Measurements from ENCODE around the gene SPIN1. TPM values are rescaled to one million over a fixed set of nuclear protein-coding genes. Genes with fewer than 3 reads are reported as not detected.

Gene SPIN1
- total RNA-seq, result 42.4 and 50.4 TPM in 2 replicates

DNA sequence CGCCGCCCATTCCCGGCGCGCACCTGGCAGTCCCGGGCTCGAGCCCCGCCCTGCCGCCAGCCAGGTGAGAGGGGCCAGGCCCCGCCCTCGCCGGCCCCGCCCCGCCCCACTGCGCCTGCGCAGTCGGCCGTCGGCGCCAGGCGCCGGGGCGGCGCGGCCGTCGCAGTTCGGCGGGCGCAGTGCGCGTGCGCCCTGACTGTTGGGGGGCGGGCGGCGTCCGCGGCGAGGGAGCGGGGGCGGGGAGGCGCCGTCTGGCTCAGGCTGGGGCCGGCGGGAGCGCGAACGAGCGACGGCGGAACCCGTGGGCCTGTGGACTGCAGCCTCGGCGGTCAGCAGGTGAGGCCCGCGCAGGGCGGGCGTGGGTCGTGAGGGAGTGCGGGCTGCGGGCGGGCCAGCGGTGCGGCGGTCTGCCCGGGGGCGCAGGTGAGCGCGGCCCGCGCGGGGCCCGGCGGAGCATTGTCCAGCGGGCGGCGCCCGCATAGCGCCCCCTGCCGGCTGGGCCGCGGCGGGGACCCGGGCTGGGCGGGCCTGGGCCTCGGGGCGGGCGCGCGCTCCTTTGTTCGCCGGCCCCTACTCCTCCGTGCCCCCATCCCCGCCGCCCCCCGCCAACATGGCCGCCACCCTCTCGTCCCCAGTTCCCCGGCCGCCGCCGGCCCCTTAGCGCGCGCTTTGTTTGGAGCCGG lies at the start of gene SPIN1:
Gene SPIN1, plus strand, starts transcription at position 242 of the 683 bp plus-strand sequence. CDS start 38,096 bp downstream, outside the sequence.

Other genes starting within 250 kb of the SPIN1 start
- not detected in 2 replicates for gene SPATA31C2, start 250.0 kb upstream of the SPIN1 start, total RNA-seq
- 0.19 TPM in 1 of 2 replicates, not detected in the other for gene NXNL2, start 146.7 kb downstream of the SPIN1 start, total RNA-seq